Adipose tissue (tissue), 3 donors: ENCODE measurements around the gene CSTF2T. TPM values are rescaled to one million over a fixed set of nuclear protein-coding genes. Genes with fewer than 3 reads are reported as not detected.
"Not testable (repeated sequence)": the region's sequence is repeated elsewhere in the genome, so short reads cannot be mapped to it uniquely, and the experiment has no call there.

Experiments
- H3K27ac ChIP-seq: one replicate; pipeline ENCODE4 v1.5.1; 2013; ENCODE audit warnings: low read depth, low read length
- WGBS, 3 donors: extraction: QIAGEN DNeasy Blood & Tissue Kit; methylation state at CpG; one replicate each; pipeline ENCODE4 v1.1.7; 2013; 5-methylcytosine and 5-hydroxymethylcytosine counted together
- polyA plus RNA-seq, 3 donors: library from polyadenylated mRNA; stranded (reverse); fragments of 200-250 nt; gene quantifications; one replicate each; pipeline ENCODE4 v1.2.3, GENCODE V29; 2013
- donor health status: healthy with polysubstance abuse.
- donor health status: Bipolar disorder and iron deficiency.
- donor health status: healthy.

CSTF2T gene
- polyA plus RNA-seq, 3 donors, result 6.6 to 19.6 (median 12.1) TPM

DNA sequence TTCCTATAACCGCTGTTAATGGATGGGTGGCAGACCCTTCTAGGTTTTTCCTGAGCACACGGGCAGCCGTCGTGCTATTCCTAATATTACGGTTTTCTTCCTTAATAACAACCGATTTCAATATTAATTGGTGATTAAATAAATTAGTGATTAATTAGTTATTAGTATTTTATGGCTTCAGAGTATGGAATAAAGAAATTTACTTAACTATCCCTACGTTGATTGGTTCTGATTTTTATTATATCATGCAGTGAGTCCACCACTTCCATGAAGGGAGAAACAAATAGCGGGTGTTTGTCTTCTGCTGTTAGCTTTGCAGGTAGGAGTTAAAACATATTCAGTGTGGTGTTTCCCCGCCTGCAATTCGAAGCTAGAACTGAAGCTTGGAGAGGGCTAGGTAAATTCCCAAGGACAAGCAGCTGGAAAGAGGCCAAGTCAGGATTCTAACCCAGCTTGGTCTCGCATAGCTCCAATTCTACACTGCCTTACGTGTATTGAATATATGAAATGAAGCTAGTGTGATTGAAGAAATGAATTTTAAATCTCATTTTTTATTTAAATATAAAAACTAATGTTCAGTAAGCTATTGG is 928 bp upstream of the CSTF2T start:
- H3K27ac ChIP-seq, result peak overlapping the region; percentile 95
- 8 to 36% (median 24%) methylated on average over 12 of the region's 12 CpGs for WGBS, 3 donors

DNA sequence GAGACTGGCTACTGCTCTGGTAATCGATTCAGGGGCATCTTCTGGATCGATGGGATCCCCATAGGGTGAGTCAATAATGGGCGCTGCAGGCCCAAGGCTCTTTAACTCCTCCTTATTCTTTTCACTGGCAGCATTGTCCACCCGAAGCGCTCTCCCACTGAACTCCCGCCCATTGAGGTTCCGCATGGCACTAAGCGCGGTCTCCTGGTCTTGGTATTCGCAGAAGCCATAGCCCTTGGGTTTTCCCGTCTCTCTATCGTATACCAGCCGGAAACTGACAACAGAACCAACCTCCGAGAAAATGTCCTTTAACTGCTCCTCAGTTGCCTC is 285 bp downstream of the CSTF2T start:
- 0 to 1% (median 0%) methylated on average over 14 of the region's 14 CpGs for WGBS, 3 donors
- H3K27ac ChIP-seq, result peak overlapping the region; percentile 31

DNA sequence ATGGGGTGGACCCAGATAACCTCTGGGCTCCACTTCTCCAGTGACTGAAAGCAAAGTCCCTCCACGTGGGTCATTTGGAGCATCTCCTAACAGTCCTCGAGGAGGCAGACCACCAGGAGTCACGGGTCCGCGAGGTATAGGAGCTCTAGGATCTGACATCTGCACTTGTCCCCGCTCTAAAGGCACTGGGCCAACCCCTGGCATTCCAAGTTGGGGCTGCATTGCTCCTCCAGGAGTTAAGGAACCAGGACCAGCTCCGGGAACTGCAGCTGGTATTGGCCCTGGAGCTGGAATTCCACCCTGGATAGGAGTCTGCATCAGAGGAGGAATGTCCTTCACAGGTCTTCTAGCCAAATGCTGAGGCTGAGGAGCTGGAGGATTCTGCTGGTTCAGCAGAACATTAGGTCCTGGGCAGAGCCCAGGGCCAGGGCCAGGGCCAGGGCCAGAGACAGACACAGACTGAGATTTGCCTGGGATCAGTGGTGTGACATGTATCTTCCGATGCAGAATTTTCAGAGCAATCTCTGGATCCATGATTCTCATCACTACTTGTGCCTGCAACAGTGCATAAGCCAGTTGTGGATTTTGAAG is 827 bp downstream of the CSTF2T start:
- WGBS, 3 donors, result 64 to 86% (median 82%) methylated on average over 8 of the region's 8 CpGs
- peak overlapping the region; percentile 31 for H3K27ac ChIP-seq

DNA sequence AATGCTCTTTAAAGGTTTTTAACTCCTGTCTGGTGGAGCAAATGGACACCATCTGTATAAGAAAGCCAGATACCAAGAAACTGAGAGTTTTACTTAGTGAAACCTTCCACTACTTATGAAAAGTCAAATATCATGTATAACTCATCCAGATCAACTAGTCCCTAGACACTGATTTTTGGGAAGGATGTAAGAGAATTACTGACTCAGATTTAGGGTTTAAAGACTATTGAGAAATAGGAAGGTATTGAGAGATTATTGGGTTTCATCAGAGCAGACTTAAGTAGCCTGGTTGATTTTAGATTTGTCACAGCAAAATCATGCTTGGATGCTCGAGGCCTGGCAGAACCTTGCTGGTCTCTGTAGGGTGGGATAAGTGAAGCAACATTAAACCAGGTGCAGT is 3.1 kb downstream of the CSTF2T start:
- no peak overlapping the region for H3K27ac ChIP-seq
- 59 to 67% (median 63%) methylated on average over 1 of the region's 1 CpG for WGBS, 3 donors

DNA sequence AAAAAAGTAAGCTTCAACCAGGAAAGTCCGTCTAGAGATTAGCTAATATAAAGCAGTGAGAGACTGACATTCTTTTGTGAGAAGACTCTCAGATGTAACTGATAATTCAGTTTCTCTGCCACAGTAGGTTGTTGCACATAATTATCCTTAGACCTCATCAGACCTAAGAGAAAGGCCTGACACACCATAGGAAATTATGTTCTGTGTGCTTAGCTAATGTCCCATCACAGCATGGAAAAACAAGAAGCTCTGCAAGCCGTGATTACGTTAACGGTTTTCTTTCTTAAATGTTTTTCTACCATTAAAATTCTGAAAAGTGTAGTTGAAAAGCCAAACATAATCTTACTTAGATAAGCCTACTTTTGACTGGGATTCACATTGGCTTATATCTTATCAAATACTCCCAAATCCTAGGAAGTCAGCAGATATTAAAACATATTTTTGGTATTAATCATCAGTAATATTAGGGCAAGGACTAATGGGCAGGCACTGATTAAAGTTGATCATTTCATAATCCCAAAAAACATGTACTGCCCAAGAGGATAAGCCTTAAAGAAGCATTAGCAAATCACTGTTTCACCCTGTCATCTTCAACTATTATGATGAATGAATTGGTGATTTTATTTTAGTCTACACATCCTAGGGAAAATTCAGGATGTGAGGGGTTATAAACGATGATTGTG is 5.2 kb downstream of the CSTF2T start:
- WGBS, 3 donors, result 64 to 78% (median 71%) methylated on average over 5 of the region's 5 CpGs
- no peak overlapping the region for H3K27ac ChIP-seq

DNA sequence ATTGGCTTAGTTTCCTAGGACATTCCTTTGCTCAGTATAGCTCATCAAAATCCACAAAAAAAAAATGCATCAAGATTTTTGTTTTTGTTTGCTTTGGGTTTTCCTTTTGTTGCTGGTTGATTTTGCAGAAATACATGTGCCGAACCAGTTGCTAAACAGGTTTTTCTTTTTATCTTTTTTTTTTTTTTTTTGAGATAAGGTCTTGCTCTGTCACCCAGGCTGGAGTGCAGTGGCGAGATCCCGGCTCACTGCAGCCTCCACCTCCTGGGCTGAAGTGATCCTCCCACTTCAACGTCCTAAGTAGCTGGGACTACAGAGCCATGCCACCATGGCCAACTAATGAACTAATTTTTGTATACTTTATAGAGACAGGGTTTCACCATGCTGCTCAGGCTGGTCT is 8.3 kb downstream of the CSTF2T start:
- WGBS, 3 donors, result 32 to 76% (median 74%) methylated on average over 4 of the region's 4 CpGs
- no peak overlapping the region for H3K27ac ChIP-seq

DNA sequence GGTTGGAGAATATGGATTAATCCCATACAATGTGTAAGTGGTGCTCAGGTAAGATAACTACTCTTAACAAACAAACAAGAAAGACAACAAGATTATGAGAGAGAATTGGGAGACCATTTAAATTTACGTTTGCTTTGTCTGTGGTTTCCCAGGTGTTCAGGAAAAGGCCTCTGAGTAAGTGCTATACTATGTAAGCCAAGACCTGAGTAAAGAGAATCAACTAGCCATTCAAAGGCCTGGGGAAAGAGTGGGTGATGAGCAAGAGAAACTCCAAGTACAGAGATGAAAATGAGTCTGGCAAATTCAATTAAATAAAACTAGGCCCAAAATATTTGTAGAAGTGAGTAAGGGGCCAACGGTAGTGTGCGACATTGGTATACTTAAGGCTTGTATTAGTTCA is 9.9 kb downstream of the CSTF2T start:
- 92 to 93% (median 92%) methylated on average over 3 of the region's 3 CpGs for WGBS, 3 donors
- H3K27ac ChIP-seq, result no peak overlapping the region

DNA sequence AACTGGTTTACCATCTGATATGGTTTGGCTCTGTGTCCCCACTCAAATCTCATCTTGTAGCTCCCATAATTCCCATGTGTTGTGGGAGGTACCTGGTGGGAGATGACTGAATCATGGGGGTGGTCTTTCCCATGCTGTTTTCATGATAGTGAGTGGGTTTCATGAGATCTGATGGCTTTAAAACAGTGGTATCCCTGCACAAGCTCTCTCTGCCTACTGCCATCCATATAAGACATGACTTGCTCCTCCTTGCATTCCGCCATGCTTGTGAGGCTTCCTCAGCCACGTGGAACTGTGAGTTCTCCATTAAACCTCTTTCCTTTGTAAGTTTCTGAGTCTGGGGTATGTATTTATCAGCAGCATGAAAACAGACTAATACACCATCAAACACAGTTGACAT is 10.6 kb downstream of the CSTF2T start:
- 89 to 98% (median 92%) methylated on average over 2 of the region's 2 CpGs for WGBS, 3 donors
- not testable (repeated sequence) for H3K27ac ChIP-seq

DNA sequence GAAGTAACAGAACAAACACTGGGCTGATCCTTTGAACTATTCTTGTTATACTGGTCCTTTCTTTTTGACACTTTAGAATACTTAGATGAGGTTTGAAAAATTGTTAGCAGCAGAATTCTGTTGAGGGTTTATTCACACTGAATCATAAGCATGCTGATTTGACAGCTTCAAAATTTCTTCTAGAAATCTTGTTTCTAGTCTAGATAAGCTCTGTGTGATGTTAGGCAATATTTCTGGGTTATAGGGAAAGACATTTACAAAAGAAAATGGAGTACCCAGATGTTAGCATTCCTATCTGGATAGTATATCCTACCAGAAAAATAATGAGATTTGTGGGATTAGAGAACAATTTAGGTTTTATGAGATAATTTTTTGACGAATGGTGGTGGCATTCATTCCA is 12.1 kb downstream of the CSTF2T start:
- H3K27ac ChIP-seq, result no peak overlapping the region
- WGBS, 3 donors, result 87 to 93% (median 87%) methylated on average over 1 of the region's 1 CpG

DNA sequence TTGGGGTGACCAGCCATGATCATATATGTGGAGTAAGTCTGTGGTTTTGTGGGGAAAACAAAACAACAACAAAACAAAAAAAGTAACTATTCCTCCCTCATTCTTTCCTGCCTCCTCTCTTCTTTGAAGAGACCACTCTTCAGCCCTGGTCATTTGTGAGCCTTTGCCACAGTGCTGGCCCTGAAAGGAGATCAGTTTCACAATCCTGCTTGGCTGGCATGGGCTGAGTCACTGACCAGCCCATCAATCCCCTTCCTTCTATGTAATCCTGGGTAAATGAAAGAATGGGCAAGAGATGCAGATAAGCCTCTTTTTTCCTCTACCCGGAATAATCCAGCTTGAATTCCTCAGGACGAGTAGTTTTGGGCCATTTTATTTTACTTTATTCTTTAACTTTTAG is 13.6 kb downstream of the CSTF2T start:
- 72 to 88% (median 83%) methylated on average over 2 of the region's 2 CpGs for WGBS, 3 donors
- no peak overlapping the region for H3K27ac ChIP-seq

DNA sequence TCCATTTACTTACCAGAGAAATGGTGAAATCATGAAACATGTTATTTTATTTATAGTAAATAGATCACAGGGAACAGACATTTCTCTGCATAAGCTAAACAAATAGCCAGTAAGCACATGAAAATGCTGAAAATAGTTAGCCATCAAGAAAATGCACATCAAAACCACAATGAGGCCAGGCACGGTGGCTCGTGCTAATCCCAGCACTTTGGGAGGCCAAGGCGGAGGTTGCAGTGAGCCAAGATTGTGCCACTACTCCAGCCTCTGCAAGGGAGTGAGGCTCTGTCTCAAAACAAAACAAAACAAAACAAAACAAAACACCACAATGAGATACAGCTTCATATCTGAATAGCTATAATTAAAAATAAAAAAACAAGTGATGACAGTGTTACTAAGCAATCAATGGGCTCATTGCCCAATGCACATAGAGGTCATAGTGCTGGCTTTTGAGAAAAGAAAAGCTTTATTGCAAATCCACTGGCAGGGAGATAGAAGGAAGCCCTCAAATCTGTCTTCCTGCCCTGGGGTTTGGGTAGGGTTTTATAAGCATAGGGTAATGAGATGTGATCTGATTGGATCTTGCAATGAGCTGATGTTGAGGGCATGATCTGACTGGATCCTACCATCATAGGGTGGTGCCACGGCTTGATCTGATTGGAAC is 16.2 kb downstream of the CSTF2T start:
- H3K27ac ChIP-seq, result no peak overlapping the region
- WGBS, 3 donors, result 70 to 82% (median 73%) methylated on average over 4 of the region's 4 CpGs

DNA sequence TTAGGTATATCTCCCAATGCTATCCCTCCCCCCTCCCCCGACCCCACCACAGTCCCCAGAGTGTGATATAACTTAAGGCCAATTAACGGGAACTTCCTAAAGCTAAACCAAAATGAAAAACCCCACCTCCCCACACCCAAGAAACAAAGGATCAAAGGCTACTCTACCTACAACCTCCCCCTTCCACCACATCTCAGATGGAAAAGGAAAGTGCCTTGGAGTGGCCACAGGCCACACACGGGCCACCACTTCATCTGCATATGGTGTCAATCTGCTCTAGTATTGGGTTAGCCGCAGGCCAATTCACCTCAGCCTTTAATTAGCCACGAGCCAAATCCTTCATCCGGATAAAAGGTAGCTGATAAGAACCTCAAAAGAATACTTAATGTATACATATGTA is 19.6 kb downstream of the CSTF2T start:
- H3K27ac ChIP-seq, result no peak overlapping the region
- WGBS, 3 donors, result 78 to 87% (median 87%) methylated on average over 6 of the region's 6 CpGs

DNA sequence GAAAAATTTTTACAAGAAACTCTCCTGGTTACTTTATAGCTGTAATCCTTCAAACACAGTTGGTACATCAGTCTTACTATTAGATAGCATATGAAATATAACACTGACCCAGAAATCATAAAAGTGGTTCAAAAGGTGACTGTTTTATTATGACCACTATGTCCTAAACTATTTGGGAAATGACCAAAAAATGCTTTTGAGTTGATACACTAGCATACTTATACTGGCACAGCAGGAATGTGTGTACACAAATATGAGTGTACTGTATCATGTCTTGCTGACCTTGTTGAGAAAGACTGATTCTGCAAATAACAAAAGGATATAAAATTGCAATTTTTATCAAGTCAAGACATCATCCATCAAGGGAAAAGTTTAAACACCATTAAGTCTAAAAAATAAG is 24.3 kb downstream of the CSTF2T start:
- H3K27ac ChIP-seq, result no peak overlapping the region

DNA sequence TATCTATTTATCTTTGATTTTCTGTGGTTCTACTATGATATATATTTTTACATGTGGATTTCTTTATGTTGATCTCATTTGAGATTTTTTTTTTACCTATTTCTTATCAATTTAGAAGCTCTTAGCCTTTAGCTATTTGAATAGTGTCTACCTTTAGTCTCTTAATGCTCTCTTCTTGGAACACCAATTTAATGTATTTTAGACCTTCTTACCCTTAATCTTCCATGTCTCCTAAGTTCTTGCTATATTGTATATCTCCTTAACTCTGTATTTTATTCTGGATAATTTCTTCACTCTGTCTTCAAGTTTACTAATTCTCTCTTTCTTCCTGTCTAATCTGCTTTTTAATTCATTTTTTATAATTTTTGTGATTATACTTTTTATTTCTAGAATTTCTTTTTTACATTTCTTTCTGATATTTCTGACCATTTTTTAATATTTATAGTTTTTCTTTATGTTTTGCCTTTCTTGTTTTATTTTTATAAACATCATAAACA is 27.3 kb downstream of the CSTF2T start:
- no peak overlapping the region for H3K27ac ChIP-seq

DNA sequence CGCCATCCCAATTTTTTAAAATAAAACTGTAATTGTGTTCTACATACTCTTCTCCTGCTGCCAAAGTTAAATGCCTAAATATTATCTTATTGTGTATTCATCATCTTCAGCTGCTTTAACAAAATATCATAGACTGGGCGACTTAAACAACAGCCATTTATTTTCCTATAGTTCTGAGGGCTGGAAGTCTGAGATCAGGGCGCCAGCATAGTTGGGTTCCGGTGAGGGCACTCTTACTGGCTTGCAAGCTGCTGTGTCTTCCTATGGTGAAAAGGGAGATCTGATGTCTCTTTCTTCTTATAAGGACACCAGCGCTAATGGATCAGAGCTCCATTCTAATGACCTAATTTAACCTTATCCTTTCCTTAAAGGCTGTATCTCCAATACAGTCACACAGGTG is 30.4 kb downstream of the CSTF2T start:
- 94 to 97% (median 96%) methylated on average over 5 of the region's 5 CpGs for WGBS, 3 donors

DNA sequence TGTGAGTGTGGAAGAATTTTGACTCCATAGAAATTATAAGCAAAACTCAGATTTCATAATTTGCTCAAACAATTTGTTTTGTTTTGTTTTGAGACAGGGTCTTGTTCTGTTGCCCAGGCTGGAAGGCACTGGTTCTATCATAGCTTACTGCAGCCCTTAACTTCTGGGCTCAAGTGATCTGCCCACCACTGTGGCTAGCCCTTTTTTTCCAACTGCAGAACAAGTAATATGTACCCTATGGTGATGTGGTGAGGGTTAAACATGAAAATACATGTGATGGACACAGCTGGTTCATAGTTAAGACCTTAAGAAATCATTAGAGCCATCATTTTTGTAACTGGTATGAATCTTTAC is 31.1 kb downstream of the CSTF2T start:
- no peak overlapping the region for H3K27ac ChIP-seq

More for the DNA sequence above, 30.4 kb downstream of the CSTF2T start:
- H3K27ac ChIP-seq, result no peak overlapping the region

DNA sequence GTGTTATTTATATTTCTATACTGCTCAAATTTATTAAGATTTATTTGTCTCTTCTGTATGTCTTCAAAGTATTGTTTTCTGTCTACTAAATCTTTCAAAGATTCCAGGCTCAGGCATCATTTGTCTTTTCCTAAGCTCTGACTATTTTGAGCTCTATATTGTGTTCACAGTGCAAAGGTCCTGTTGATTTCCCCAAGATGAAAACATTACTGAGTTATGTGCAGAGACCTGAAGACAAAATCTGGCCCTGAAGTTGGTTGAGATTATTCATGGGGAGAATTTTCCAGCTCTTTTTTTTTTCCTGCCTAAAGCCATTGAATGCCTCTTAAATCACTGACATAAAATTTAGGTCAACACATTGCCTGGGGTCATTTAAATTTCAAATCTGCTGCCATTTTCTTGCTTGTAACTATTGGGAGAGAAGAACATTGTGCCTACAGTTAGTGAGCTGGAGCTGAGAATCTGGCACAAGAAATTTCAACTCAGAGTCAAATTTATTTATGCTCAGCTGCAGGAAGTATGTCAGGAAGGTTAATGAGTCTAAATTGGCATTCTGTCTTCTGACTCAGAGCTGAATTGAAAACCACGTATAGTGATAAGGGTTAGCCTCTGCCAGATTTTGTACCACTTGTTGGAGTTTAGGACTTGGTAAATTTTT is 31.6 kb downstream of the CSTF2T start:
- WGBS, 3 donors, result 0 to 6% (median 1%) methylated on average over 1 of the region's 1 CpG
- H3K27ac ChIP-seq, result no peak overlapping the region

DNA sequence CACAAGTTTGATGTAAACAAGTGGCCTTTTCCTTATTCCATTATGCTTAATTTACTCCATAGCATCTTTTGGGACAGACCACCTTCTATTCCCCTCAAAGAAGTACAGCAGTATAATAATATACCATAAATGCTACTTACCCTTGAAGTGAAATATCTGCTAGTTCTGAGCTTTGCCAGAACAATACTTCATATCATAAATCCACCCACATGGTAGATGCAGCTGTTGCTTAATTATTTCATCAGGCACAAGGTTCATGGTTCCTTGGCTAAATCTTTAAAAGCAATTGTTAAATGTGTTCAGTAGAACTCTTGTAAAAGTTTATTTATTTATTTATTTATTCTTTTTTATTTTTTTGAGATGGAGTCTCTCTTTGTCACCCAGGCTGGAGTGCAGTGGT is 32.9 kb downstream of the CSTF2T start:
- H3K27ac ChIP-seq, result no peak overlapping the region

DNA sequence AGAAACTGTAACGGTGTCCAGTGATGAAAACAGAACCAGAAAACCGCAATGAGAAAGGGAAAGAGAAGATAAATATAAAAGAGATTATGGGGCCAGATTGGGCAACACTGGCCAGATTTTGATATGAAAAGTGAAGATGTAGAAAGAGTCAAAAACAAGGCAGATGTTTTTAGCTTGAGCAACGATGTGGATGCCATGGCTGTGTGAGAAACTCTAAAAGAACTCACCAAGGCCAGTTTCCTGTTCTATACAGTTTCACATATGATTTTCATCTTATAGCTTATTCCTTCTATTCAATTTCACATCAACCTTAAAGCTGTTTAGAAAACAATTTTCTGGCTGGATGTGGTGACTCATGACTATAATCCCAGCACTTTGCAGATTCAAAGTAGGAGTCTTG is 36.3 kb downstream of the CSTF2T start:
- WGBS, 3 donors, result 84 to 92% (median 92%) methylated on average over 3 of the region's 3 CpGs
- no peak overlapping the region for H3K27ac ChIP-seq
